ENCODE data around the gene GYS2. TPM values are rescaled to one million over a fixed set of nuclear protein-coding genes. Genes with fewer than 3 reads are reported as not detected.

GYS2 gene
- total RNA-seq, 1 experiment from 2014 or later, result not detected

Other genes starting within 250 kb of the GYS2 start
- not detected in 2 replicates for gene IAPP, start 231.9 kb downstream of the GYS2 start, total RNA-seq (2014; rRNA removed; shearing (Covaris generic); ENCODE audit: low replicate concordance)
- 5.2 and 9.5 TPM in 2 replicates for gene PYROXD1, start 167.2 kb downstream of the GYS2 start, total RNA-seq (2014; rRNA removed; shearing (Covaris generic); ENCODE audit: low replicate concordance)
- gene RECQL, start 103.2 kb downstream of the GYS2 start, total RNA-seq (2014; rRNA removed; shearing (Covaris generic); ENCODE audit: low replicate concordance), result 58.1 and 75.4 TPM in 2 replicates
- gene GOLT1B, start 103.1 kb downstream of the GYS2 start, total RNA-seq (2014; rRNA removed; shearing (Covaris generic); ENCODE audit: low replicate concordance), result 56.6 and 84.0 TPM in 2 replicates
- gene SPX, start 78.6 kb downstream of the GYS2 start, total RNA-seq (2014; rRNA removed; shearing (Covaris generic); ENCODE audit: low replicate concordance), result 33.4 and 49.3 TPM in 2 replicates
- 1,623 and 1,824 TPM in 2 replicates for gene LDHB, start 53.0 kb upstream of the GYS2 start, total RNA-seq (2014; rRNA removed; shearing (Covaris generic); ENCODE audit: low replicate concordance)
- 0.64 and 1.4 TPM in 2 replicates for gene KCNJ8, start 169.9 kb upstream of the GYS2 start, total RNA-seq (2014; rRNA removed; shearing (Covaris generic); ENCODE audit: low replicate concordance)